Glomerular endothelial cell (primary cell): ENCODE measurements around the gene PSME1. TPM values are rescaled to one million over a fixed set of nuclear protein-coding genes. Genes with fewer than 3 reads are reported as not detected.

Experiments used
- DNase-seq: peaks from one replicate; pipeline ENCODE4 v3.0.0-alpha.2; 2011; ENCODE audit warnings: low read depth, low spot score; ENCODE audit errors: extremely low read depth
- total RNA-seq: library from RNA; depleted of rRNA; stranded (reverse); fragments of >200 nt; gene quantifications from 2 replicates; pipeline ENCODE4 v1.2.3, GENCODE V29; 2015

The PSME1 gene
- total RNA-seq, 1 donor from 2014 or later: 235 TPM

DNA sequence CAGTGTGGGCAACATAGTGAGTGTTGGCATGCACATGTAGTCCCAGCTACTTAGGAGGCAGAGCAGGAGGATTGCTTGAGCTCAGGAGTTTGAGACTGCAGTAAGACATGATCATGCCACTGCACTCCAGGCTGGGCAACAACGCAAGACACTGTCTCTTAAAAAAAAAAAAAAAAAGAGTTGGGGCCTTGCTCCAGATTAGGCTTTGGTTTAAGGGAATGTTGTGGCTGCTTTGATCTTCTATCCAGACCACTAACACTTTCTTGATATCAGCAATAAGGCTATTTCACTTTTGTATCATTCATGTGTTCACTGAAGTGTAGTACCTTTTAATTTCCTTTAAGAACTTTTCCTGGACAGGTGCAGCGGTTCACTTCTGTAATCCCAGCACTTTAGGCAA lies 8.3 kb upstream of the PSME1 start:
- no peak for DNase-seq

DNA sequence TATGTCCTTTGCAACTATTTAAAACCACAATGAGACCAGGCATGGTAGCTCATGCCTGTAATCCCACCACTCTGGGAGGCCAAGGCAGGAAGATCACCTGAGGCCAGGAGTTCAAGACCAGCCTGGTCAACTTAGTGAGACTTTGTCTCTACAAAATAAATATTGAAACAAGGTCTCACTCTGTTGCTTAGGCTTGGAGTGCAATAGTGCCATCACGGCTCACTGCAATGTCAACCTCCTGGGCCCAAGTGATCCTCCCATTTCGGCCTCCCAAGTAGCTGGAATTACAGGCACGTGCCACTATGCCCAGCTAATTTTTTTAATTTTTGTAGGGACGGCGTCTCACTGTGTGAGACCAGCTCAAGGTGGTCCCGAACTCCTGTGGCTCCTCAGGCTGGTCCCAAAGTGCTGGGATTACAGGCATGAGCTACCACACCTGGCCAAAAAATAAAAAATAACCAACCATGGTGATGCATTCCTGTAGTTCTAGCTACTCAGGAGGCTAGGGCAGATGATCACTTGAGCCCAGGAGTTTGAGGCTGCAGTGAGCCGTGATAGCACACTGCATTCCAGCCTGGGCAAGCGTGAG lies 6.5 kb upstream of the PSME1 start:
- no peak for DNase-seq

DNA sequence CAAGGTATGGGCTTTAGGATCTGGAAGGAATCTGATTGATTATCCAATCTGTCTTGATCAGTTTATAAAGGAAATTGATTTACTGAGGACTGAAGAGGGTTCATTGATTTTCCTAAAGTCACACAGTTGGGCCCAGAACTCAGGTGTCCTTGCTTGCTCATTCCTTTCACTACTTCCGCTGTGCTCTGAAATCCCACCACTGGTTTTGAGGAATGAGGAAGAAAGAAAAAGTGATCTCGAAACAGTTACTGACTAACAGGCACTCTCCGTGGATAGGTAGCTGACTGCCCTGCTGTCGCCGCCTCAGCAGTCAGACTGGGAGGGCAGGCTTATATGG lies 5.6 kb upstream of the PSME1 start, which contains the start of gene FITM1:
Gene FITM1, plus strand, starts transcription at position 280 of the 337 bp plus-strand sequence. CDS start 905 bp downstream, outside the sequence.
- no peak for DNase-seq

DNA sequence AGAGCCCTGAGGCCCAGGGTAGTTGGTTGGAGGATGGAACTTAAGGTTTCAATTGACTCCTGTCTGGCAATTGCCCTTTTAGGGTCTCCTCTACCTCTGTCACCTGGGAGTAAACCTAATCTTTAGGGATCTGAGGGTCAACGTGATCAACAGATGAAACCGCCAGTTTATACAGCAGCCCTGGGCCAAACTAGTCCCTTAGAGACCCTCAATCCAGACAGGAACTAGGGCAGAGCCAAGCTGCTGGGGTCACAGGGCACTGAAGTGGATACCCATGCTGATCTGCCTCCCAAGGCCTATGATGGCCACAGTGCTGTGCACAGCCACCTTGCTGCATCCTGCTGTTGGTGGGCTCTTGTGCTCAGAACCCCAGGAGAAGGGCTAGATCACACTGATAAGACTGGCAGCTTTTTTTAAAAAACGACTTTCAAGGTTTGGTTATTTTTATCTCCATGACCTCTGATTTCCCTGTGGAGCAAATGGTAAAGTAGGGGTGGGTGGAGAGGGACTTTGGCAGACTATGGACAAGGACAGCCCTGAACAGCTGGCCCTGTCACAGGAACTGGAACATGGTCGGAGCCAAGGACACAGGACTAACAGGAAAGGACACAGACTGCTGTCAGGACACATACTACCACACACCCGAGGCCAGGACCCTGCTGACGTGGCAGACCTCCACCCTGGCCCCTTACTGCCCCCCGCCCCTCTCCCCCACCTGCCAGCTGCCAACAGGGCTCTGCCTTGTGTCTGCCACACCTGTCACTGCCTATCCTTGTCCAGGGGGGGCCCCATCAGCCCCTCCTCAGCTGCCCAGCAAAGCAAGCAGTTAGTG lies 5.1 kb upstream of the PSME1 start:
- no peak for DNase-seq

DNA sequence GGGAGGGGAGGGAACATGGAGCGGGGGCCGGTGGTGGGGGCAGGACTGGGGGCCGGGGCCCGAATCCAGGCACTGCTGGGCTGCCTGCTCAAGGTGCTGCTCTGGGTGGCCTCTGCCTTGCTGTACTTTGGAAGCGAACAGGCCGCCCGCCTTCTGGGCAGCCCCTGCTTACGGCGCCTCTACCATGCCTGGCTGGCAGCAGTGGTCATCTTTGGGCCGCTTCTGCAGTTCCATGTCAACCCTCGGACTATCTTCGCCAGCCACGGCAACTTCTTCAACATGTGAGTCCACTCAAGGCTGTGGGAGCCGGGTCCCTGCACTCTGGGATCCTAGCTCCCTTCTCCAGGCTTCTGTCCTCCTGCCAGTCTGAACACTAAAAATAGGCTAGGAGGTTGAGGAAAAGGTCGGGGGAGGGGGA lies 4.4 kb upstream of the PSME1 start:
- no peak for DNase-seq

DNA sequence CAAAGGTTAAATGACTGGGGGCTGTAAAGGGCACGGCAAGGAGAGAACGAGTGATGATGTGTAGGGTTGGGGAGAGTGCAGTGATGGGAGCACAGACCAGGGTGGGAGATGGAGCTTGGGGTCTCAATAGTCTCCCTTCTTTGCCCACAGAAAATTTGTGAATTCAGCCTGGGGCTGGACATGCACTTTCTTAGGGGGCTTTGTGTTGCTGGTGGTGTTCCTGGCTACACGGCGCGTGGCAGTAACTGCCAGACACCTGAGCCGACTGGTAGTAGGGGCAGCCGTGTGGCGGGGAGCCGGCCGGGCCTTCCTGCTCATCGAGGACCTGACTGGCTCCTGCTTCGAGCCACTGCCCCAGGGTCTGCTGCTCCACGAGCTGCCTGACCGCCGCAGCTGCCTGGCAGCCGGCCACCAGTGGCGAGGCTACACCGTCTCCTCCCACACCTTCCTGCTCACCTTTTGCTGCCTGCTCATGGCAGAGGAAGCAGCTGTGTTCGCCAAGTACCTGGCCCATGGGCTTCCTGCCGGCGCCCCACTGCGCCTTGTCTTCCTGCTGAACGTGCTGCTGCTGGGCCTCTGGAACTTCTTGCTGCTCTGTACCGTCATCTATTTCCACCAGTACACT lies 3.8 kb upstream of the PSME1 start:
- no peak for DNase-seq

DNA sequence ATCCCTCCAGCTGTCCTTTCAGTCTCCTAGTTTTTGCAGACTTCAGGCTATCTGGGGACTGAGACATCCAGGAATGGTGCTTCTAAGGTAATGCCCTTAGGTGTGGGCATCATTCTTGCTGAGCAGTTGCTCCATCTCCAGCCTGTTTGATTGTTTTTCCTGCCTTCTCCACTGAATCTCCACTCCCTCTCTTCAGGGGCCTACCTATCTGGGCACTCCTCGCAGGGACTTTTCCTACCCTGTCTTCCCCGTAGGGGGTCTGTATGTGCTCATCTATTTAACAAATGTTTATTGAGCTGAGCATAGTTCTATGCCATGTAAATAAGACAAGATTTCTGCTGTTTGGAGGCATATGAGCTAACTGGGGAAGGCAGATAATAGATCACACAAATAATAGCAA lies 3.0 kb upstream of the PSME1 start:
- no peak for DNase-seq

DNA sequence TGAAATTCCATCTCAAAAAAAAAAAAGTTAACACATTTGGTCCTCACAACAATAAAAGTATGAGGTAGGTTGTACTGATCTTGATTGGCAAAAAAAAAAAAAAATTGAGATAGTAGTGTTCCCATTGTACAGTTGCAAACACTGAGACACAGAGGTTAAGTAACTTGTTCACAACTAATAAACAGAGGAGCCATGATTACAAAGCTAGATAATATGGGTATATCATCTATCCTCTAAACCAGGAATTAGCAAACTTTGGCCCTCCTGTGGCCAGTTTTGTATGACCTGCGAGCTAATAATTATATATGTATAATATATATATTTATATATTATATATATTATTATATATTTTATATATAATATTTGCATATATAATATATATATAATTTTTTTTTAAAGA lies 2.3 kb upstream of the PSME1 start:
- no peak for DNase-seq

DNA sequence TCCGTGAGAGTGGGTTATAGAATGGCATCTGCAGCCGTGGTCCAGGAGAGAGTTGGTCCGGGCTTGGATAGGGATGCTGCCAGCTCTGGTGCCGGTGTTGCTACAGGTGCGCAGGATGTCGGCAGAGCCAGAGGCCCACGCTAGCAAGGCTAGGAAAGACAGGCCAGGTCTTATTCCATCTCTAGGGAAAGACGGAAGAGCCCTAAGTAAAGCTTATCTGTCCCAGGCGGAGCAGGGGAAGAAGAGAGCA lies 485 bp upstream of the PSME1 start:
- DNase-seq: no peak

DNA sequence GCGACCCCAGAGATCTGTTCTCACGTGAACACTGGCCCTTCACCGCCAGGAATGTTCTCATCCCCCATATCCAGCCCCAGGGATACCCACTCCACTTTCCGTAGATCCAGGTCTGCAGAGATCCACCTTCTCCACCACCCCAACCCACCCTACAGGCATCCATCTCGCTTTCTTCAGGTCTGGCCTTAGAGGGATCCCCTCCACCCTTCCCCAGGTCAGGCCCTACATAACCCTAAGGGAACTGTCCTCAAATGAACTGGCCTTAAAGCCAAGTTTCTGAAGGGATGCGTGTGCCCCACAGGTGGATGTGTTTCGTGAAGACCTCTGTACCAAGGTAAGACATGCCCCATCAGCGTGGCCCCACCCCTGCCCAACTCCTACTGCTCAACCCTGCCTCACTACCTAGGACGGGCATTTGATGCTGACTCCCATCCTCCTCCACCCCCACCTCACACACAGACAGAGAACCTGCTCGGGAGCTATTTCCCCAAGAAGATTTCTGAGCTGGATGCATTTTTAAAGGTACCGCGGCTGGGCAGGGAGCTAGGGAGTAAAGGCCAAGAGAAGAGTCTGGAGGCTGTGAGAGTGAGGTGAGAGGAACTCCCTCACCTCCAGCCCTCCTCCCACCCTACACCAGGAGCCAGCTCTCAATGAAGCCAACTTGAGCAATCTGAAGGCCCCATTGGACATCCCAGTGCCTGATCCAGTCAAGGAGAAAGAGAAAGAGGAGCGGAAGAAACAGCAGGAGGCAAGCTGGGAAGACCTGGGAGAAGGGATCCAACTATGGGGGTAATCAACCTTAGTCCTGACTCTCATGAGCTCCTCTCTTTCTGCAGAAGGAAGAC lies 912 bp downstream of the PSME1 start:
- no peak for DNase-seq

DNA sequence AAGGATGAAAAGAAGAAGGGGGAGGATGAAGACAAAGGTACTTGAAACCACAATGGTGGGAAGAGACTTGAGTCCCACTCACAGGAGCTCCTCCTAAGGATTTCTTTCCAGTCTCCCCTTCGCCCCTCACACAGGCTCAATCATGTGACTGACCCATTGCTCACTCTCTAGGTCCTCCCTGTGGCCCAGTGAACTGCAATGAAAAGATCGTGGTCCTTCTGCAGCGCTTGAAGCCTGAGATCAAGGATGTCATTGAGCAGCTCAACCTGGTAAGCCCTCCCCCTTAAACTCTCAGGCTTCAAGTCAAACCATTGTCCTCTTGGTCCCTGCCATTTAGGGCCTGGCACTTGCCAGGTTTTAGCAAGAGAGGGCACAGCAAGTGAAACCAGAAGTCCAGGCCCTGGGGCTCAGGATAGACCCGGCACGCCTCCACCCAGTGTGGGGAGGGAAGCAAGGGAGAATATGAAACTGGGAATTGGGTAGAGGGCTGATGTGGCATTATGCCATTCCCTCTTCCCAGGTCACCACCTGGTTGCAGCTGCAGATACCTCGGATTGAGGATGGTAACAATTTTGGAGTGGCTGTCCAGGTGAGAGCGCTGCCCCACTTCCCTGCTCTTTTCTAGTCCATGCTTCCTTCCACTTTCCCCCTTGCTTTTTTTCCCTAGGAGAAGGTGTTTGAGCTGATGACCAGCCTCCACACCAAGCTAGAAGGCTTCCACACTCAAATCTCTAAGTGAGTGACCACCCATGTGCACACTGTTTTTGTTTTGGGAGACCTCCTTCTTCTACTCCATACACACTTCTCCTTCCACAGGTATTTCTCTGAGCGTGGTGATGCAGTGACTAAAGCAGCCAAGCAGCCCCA lies 1.8 kb downstream of the PSME1 start:
- no peak for DNase-seq

DNA sequence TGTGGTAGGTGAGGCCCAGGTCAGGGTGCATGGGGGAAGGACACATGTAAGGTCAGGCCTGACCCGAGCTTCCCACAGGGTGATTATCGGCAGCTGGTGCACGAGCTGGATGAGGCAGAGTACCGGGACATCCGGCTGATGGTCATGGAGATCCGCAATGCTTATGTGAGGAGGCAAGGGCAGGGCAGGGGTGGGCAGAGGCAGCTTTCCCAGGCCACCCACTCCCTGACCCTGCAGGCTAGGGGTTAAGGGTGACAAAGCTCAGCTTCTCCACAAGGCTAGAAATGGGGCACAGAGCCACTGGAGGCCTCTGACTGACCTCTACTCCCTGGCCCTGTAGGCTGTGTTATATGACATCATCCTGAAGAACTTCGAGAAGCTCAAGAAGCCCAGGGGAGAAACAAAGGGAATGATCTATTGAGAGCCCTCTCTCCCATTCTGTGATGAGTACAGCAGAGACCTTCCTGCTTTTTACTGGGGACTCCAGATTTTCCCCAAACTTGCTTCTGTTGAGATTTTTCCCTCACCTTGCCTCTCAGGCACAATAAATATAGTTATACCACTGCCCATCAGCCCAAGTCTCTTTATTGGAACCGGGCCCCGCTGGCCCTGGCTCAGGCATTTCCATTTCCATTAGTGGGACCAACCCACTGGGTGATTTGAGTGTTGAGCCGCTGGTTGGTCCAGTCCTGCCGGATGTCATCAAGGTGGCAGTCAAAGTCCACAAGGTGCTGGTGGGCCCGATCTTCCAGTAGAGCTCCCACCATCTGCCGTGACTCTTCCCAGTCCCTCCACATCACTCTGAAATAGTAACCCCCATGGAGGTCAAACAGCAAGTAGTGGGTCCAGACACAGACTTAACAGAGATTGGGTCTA lies 2.6 kb downstream of the PSME1 start:
- no peak for DNase-seq

DNA sequence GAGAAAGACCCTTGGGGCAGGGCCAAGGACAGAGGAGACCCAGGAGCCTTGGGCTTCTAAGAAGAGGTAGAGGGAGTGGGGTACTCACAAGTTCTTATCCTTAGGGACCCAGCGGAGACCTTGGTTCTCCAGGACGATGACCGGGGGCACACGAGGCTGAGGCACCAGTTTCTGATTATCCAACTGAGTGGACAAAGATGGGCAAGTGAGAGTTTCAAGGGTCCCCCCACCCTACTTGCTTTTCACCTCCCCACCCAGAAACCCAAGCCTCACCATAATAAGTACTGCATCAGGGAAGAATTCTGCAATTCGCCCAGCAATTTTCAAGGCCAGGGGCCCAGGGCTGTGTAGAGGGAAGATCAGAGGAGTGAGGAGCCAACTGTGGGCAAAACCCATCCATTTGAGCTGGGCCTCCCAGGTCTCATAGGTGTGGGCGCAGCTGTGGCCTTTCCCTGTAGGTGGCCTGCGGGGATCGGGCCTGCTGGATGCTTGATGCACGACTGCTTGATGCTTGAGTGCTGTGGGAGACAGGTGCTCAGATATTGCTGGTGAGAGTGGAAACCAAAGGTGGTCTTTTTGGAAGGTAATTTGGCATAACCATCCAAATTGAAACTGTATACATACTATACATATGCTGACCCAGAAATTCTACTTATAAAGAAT lies 3.4 kb downstream of the PSME1 start:
- no peak for DNase-seq

DNA sequence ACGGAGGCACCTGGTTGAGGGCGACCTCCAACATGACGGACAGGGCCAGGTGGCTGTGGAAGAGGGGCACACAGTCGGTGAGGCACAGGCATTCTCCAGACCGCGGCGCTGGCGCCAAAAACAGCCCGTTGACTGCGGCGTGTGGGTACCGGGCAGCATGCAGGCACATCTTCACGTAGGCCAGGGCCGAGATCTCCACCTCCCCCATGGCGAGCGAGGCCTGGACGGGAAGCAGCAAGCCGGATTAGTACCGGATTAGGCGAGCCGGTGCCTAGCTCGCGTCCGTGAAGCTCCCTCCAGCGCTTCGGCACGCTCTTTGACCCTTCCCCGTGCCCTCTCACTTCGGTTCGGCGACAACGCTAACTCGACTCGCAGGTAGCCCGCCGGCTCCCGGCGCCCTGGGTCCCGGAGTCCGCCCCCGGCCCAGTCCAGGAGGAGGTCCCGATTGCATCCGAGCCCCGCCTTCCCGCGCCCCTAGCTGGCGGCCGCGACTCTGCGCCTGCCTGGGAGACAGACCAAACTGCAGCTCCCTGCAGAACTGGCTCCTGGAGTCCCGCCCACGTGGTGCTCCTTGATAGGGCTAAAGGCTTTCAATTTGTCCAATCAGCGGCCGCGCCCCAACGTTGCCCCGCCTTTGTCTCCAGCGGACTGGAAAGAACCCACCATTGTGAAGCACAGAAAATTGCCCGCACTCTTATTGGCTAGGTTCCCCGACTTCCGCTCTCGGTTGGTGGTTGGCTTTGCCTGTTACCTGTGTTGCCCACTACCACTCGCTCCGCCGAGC lies 5.3 kb downstream of the PSME1 start, which contains the start of gene EMC9:
Gene EMC9, minus strand, starts transcription at position 495 of the 784 bp plus-strand sequence. Its CDS starts 287 bp downstream, at position 208.
- peak; percentile 90 for DNase-seq

DNA sequence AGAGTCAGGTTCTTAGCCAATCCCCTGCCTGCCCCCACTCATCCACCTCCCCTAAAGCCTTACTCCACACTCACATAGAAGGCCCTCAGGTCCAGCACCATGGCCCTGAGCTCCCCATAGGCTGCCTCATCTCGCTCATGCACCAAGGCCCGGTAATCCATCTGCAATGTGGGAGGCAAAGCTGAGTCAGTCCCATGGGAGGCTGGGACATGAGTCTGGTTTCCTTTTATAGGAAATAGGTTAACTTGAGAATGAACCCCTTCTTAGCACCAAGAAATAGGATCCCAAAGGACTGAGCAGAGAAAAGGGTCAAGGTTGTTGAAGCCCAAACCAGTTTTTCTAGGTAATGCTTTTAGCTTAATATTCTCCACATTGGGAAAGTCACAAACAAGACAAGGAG lies 7.5 kb downstream of the PSME1 start:
- no peak for DNase-seq

DNA sequence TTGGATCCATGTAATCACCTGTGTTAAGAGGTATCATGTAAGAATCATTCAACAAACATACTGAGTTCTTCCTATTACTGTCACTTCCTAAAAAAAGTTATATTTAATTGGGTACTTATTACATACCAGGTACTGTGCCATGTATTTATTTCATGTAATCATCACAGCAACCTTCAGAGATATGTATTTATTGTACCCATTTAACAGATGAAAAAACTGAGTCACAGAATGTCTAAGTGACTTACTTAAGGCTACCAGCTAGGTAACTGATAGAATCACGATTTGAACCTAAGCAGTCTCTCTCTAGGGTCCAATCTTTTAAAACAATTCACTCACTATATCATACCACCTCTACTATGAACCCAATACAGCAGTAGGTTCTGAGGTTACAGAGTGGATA lies 8.5 kb downstream of the PSME1 start:
- DNase-seq: no peak

DNA sequence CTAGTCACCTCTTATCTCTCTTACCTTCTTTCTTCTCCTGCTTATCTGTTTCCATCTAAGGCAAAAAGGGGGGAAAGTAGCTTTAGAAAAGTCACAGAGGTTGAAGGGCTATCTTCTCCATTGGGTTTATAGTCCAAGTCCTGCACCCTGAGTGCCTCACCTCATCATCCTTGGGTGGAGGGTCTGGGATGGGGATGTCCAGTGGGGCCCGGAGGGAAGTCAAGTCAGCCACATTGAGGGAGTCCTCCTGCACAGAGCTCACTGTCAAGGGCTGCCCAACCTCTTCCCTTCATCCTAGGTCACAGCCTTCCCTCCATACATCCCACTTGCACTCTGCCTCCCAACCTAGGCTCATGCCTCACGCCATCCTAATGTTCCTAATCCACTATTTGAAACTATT lies 9.2 kb downstream of the PSME1 start:
- DNase-seq: no peak
